GM12891 (cell line): Measurements from ENCODE around the gene CA14.

Source experiments
- PAX5 ChIP-seq: IDR thresholded peaks from 2 replicates; pipeline ENCODE4 v1.6.1; 2011; ENCODE audit warnings: low read length, moderate library complexity, mild to moderate bottlenecking; ENCODE audit not compliant: insufficient read depth, severe bottlenecking
- POLR2A ChIP-seq: IDR thresholded peaks from 2 replicates; pipeline ENCODE4 v1.6.1; 2011; ENCODE audit warnings: low read depth, low read length, control low read depth
- POLR2AphosphoS5 ChIP-seq: IDR thresholded peaks from 2 replicates; pipeline ENCODE4 v1.6.1; 2011; ENCODE audit warnings: low read depth, low read length, control low read depth
- TAF1 ChIP-seq: IDR thresholded peaks from 2 replicates; pipeline ENCODE4 v1.6.1; 2011; ENCODE audit warnings: low read depth, low read length, control low read depth

DNA sequence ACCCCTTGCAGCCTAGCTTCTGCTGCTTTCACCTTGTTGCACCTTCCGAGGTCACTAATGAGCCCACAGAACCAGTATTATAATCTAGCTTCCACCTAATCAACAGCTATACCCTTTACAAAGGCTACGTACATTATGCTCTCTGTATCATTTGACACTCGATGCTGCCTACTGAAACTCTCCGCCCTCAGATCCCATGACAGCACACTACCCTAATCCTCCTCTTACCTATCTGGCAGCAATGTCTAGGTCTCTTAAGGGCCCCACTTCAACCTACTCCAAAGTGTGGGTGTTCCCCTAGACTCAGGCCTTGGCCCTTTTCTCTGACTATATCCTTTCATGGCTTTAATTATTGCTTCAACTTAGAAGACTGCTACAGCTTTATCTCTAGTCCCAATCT is 31.2 kb downstream of the CA14 start:
- TF ChIP-seq TAF1: no peak
- TF ChIP-seq POLR2A: no peak
- TF ChIP-seq POLR2AphosphoS5: no peak
- TF ChIP-seq PAX5: no peak
